ENCODE results near the gene SLC7A6. TPM values are rescaled to one million over a fixed set of nuclear protein-coding genes. Genes with fewer than 3 reads are reported as not detected.

The SLC7A6 gene
- total RNA-seq, 1 donor from 2014 or later = 71.9 TPM

GRCh38 chr16:68242926-68243858, 21.1 kb upstream of the SLC7A6 start:
- H3K4me2 ChIP-seq (ENCODE audit: low read length) = no peak overlapping the region
- H4K20me1 ChIP-seq (ENCODE audit: insufficient read depth, low read length) = peaks cover 17% of the 10 kb centered on the region
- H3K27me3 ChIP-seq (ENCODE audit: insufficient read depth, low read length) = no peaks in the 10 kb centered on the region
- H3K9me3 ChIP-seq (ENCODE audit: insufficient read depth, low read depth, low read length) = no peaks in the 10 kb centered on the region
- H2AFZ ChIP-seq (ENCODE audit: low read depth, low read length) = no peak overlapping the region
- H3K4me1 ChIP-seq (ENCODE audit: insufficient read depth, low read length) = peaks cover 12% of the 10 kb centered on the region
- peaks cover 7% of the 10 kb centered on the region for H3K4me1 Mint-ChIP-seq (ENCODE audit: low read depth, unreplicated experiment)
- no peak overlapping the region for H3K27ac ChIP-seq (ENCODE audit: low read depth, low read length)
- TF ChIP-seq EZH2 (IDR thresholded peaks at IDR 0.05; ENCODE audit: insufficient read depth, low read length) (no peak), CTCF (IDR thresholded peaks at IDR 0.05; ENCODE audit: insufficient read depth, low read depth, low read length) (no peak)
- FAIRE-seq (no peak), DNase-seq (ENCODE audit: low read depth) (no peak)
- H3K36me3 Mint-ChIP-seq (ENCODE audit: low read depth, unreplicated experiment) = no peaks in the 10 kb centered on the region
- H3K79me2 ChIP-seq (ENCODE audit: insufficient read depth, low read length) = peaks cover 30% of the 10 kb centered on the region
- H3K9me3 Mint-ChIP-seq (ENCODE audit: unreplicated experiment) = no peaks in the 10 kb centered on the region
- no peak overlapping the region for H3K9ac ChIP-seq (ENCODE audit: low read length)
- peak overlapping the region; percentile 96 for H3K4me3 Mint-ChIP-seq (ENCODE audit: unreplicated experiment)
- no peaks in the 10 kb centered on the region for H3K36me3 ChIP-seq (ENCODE audit: insufficient read depth, low read length)
- H3K27ac Mint-ChIP-seq (ENCODE audit: unreplicated experiment) = no peak overlapping the region
- H3K27me3 Mint-ChIP-seq (ENCODE audit: low read depth, unreplicated experiment) = no peaks in the 10 kb centered on the region
- no peak overlapping the region for H3K4me3 ChIP-seq (ENCODE audit: insufficient read depth, low read depth, low read length)

- Mint-ChIP-seq H3K4me3 (ENCODE audit: unreplicated experiment) (peak overlapping the region; percentile 96), H3K36me3 (ENCODE audit: low read depth, unreplicated experiment) (no peaks in the 10 kb centered on the region), H3K9me3 (ENCODE audit: unreplicated experiment) (no peaks in the 10 kb centered on the region), H3K4me1 (ENCODE audit: low read depth, unreplicated experiment) (peaks cover 7% of the 10 kb centered on the region), H3K27ac (ENCODE audit: unreplicated experiment) (no peak overlapping the region), H3K27me3 (ENCODE audit: low read depth, unreplicated experiment) (no peaks in the 10 kb centered on the region)
- Histone ChIP-seq H3K4me1 (ENCODE audit: insufficient read depth, low read length) (peaks cover 12% of the 10 kb centered on the region), H3K79me2 (ENCODE audit: insufficient read depth, low read length) (peaks cover 30% of the 10 kb centered on the region), H3K4me2 (ENCODE audit: low read length) (peak overlapping the region; percentile 95), H3K27me3 (ENCODE audit: insufficient read depth, low read length) (no peaks in the 10 kb centered on the region), H3K9me3 (ENCODE audit: insufficient read depth, low read depth, low read length) (no peaks in the 10 kb centered on the region), H3K4me3 (ENCODE audit: insufficient read depth, low read depth, low read length) (peak overlapping the region; percentile 93), H4K20me1 (ENCODE audit: insufficient read depth, low read length) (peaks cover 20% of the 10 kb centered on the region), H3K27ac (ENCODE audit: low read depth, low read length) (peak overlapping the region; percentile 23), H3K9ac (ENCODE audit: low read length) (peak overlapping the region; percentile 86), H3K36me3 (ENCODE audit: insufficient read depth, low read length) (no peaks in the 10 kb centered on the region), H2AFZ (ENCODE audit: low read depth, low read length) (peak overlapping the region; percentile 93)
- FAIRE-seq = no peak
- no peak for DNase-seq (ENCODE audit: low read depth)
- TF ChIP-seq EZH2 (IDR thresholded peaks at IDR 0.05; ENCODE audit: insufficient read depth, low read length) (no peak), CTCF (IDR thresholded peaks at IDR 0.05; ENCODE audit: insufficient read depth, low read depth, low read length) (no peak)
Measured at GRCh38 chr16:68244481-68244902, 19.8 kb upstream of the SLC7A6 start.
